ENCODE results near the gene TOX2.

GRCh38 chr20:44089987-44090674 is 175.5 kb downstream of the TOX2 start:
- TF ChIP-seq CTCF (IDR thresholded peaks at IDR 0.05; ENCODE audit: control extremely low read depth in 1 of 3, insufficient read depth in 1 of 3, low read depth in 1 of 3, low read length in 3 of 3) (no peak), POLR2AphosphoS5 (IDR thresholded peaks at IDR 0.05; ENCODE audit: low read depth, low read length) (no peak)

Data from H1 (cell line).